Lower leg skin (tissue), 4 donors: ENCODE data around the gene GPS1. TPM values are rescaled to one million over a fixed set of nuclear protein-coding genes. Genes with fewer than 3 reads are reported as not detected.

Experiments used
- DNase-seq, 2 donors: peaks; one replicate each; pipeline ENCODE4 v3.0.0-alpha.2; 2019; ENCODE audit warnings: low spot score in 2 of 2
- H3K4me3 ChIP-seq: fragments of 200-600 bp; sonication (generic); 2 replicates; pipeline ENCODE4 v1.5.1; 2017; ENCODE audit warnings: mild to moderate bottlenecking, low read depth; ENCODE audit not compliant: poor library complexity, severe bottlenecking
- CTCF ChIP-seq, 3 donors: fragments of 450-650 bp; IDR thresholded peaks; one replicate each; pipeline ENCODE4 v1.5.1; 2016; ENCODE audit warnings: antibody characterized with exemption in 3 of 3, mild to moderate bottlenecking in 3 of 3, moderate library complexity in 2 of 3
- POLR2A ChIP-seq, 2 donors: fragments of 450-650 bp; IDR thresholded peaks; one replicate each; pipeline ENCODE4 v1.6.1; 2016 to 2017; ENCODE audit warnings: antibody characterized with exemption in 2 of 2, mild to moderate bottlenecking in 1 of 2, moderate library complexity in 1 of 2
- WGBS, 2 donors: methylation state at CpG; one replicate each; pipeline ENCODE4 v1.1.5; 2018; 5-methylcytosine and 5-hydroxymethylcytosine counted together
- intact Hi-C: fragments of 100-400 bp; cut with DNase I; formaldehyde crosslinking; loops from one replicate; pipeline ENCODE4 v1.15.0; 2023; ENCODE audit warnings: low total_unique reads
- total RNA-seq, 4 donors: library from RNA; depleted of rRNA; stranded (reverse); fragments of >200 nt; gene quantifications; one replicate each; pipeline ENCODE4 v1.1.0, GENCODE V29; 2016

Gene GPS1
- total RNA-seq, 4 donors from 2014 or later = 57.2 to 99.3 (median 79.1) TPM

DNA sequence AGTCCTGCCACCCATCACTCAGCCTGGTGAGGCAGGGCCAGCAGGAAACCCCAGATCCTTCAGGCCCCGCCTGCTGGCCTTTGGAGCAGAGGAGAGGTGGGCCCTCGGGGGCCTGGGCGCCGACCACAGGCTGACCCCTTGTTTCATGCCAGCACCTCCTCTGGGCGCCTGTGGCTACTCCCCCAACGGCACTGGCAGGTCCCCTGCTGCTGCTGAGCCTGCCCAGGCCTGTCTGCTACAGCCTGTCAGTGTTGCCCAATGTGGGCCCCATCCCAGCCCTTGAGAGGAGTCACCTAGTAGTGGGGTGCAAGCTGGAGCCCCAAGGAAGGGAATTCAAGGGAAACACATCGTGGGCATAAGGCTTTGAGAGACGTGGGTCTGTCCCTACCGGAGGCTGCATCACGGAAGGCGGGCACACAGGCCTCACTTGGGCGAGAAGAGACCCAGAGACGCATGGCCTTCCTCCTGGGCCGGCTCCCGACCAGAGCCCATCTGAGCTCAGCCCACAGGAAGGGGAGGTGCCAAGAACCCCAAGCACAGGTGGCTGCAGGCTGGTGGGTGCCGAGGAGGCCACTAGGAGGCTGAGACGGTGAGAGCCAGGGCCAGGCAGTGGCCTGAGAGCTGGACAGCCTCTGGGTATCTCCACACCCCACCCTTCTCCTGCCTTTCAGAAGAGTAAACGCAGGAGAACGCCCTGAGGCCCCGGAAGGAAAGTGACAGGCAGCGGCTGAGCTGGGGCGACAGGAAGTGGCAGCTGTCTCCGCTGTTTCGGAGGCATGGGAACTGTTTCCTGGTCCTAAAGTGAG lies 54.4 kb downstream of the GPS1 start:
- 22 to 23% methylated on average over 18 to 23 of the region's 24 CpGs for WGBS, 2 donors
- peak in 1 of 2 donors; percentile 85 for DNase-seq
- peak in 1 of 3 donors; percentile 39 for TF ChIP-seq CTCF (IDR thresholded peaks at IDR 0.05)
- no peak for TF ChIP-seq POLR2A (IDR thresholded peaks at IDR 0.05)
- H3K4me3 ChIP-seq = no peak overlapping the region
- intact Hi-C loops = no loop called here

GRCh38 chr17:82106688-82107305 lies 55.1 kb downstream of the GPS1 start:
- intact Hi-C loops = no loop called here
- H3K4me3 ChIP-seq = no peak overlapping the region
- 19 to 20% methylated on average over 4 to 6 of the region's 9 CpGs for WGBS, 2 donors
- TF ChIP-seq POLR2A (IDR thresholded peaks at IDR 0.05) = no peak
- no peak for TF ChIP-seq CTCF (IDR thresholded peaks at IDR 0.05)
- no peak for DNase-seq

Other genes with a start within 250 kb of the GPS1 start
- under 1 TPM; 0.16 to 0.71 (median 0.47) TPM for gene GCGR, start 247.7 kb upstream of the GPS1 start, total RNA-seq
- 10 to 100 TPM; 21.6 to 41.0 (median 28.8) TPM for gene MCRIP1, start 218.6 kb upstream of the GPS1 start, total RNA-seq
- under 1 TPM in 1 of 4 donors, not detected in 3; 0.36 TPM for gene PPP1R27, start 216.8 kb upstream of the GPS1 start, total RNA-seq
- 100 to 1,000 TPM; 685 to 999 (median 839) TPM for gene P4HB, start 191.4 kb upstream of the GPS1 start, total RNA-seq
- 100 to 1,000 TPM; 144 to 280 (median 201) TPM for gene ARHGDIA, start 180.6 kb upstream of the GPS1 start, total RNA-seq
- 100 to 1,000 TPM in 1 of 4 donors, 10 to 100 TPM in 3; 69.4 to 116 (median 79.7) TPM for gene ALYREF, start 160.3 kb upstream of the GPS1 start, total RNA-seq
- gene ANAPC11, start 160.2 kb upstream of the GPS1 start, total RNA-seq = 100 to 1,000 TPM in 2 of 4 donors, 10 to 100 TPM in 2; 92.3 to 152 (median 107) TPM
- 1 to 10 TPM in 2 of 4 donors, under 1 TPM in 1, not detected in 1; 0.71 to 3.3 (median 2.0) TPM for gene NPB, start 149.7 kb upstream of the GPS1 start, total RNA-seq
- gene PCYT2, start 140.5 kb upstream of the GPS1 start, total RNA-seq = 10 to 100 TPM; 16.2 to 37.0 (median 25.3) TPM
- 10 to 100 TPM; 32.0 to 44.6 (median 38.0) TPM for gene SIRT7, start 133.7 kb upstream of the GPS1 start, total RNA-seq
- gene MAFG, start 124.2 kb upstream of the GPS1 start, total RNA-seq = 10 to 100 TPM; 17.4 to 23.2 (median 19.7) TPM
- gene PYCR1, start 114.6 kb upstream of the GPS1 start, total RNA-seq = 10 to 100 TPM in 1 of 4 donors, 1 to 10 TPM in 3; 4.2 to 13.5 (median 8.3) TPM
- gene MYADML2, start 104.7 kb upstream of the GPS1 start, total RNA-seq = not detected
- 1 to 10 TPM in 3 of 4 donors, under 1 TPM in 1; 0.89 to 3.5 (median 2.1) TPM for gene NOTUM, start 90.7 kb upstream of the GPS1 start, total RNA-seq
- gene ASPSCR1, start 74.3 kb upstream of the GPS1 start, total RNA-seq = 10 to 100 TPM; 24.0 to 31.5 (median 27.4) TPM
- 10 to 100 TPM; 64.8 to 79.7 (median 71.2) TPM for gene CENPX, start 29.0 kb upstream of the GPS1 start, total RNA-seq
- gene LRRC45, start 28.6 kb upstream of the GPS1 start, total RNA-seq = 10 to 100 TPM; 16.7 to 18.3 (median 17.6) TPM
- gene RAC3, start 20.2 kb upstream of the GPS1 start, total RNA-seq = 10 to 100 TPM in 2 of 4 donors, 1 to 10 TPM in 2; 8.2 to 16.8 (median 10.0) TPM
- gene DCXR, start 14.2 kb upstream of the GPS1 start, total RNA-seq = 100 to 1,000 TPM; 124 to 199 (median 149) TPM
- gene RFNG, start 87 bp upstream of the GPS1 start, total RNA-seq = 10 to 100 TPM; 44.8 to 83.7 (median 50.9) TPM
- gene DUS1L, start 13.9 kb downstream of the GPS1 start, total RNA-seq = 100 to 1,000 TPM in 1 of 4 donors, 10 to 100 TPM in 3; 65.8 to 113 (median 89.8) TPM
- 100 to 1,000 TPM; 141 to 424 (median 233) TPM for gene FASN, start 46.3 kb downstream of the GPS1 start, total RNA-seq
- 10 to 100 TPM; 16.0 to 33.5 (median 31.5) TPM for gene CCDC57, start 160.9 kb downstream of the GPS1 start, total RNA-seq
- 10 to 100 TPM; 10.0 to 18.5 (median 15.2) TPM for gene SLC16A3, start 177.1 kb downstream of the GPS1 start, total RNA-seq
- 10 to 100 TPM; 46.0 to 88.4 (median 56.4) TPM for gene CSNK1D, start 221.8 kb downstream of the GPS1 start, total RNA-seq